K562 (cell line): Measurements from ENCODE around the gene GAK.

ENCODE experiments used
- CTCF ChIP-seq, 3 experiments: IDR thresholded peaks in 2 of 3; conservative IDR thresholded peaks in 1 of 3; 2 replicates each; pipeline ENCODE4 v1.5.1; 2011 to 2012; ENCODE audit warnings: low read length in 3 of 3, mild to moderate bottlenecking in 3 of 3, control low read depth in 2 of 3, improper control_type of control experiment in 1 of 3, inconsistent platforms in 1 of 3, low read depth in 1 of 3, mixed read lengths in 1 of 3, moderate library complexity in 1 of 3; ENCODE audit not compliant: insufficient read depth in 2 of 3
- EP300 ChIP-seq: IDR thresholded peaks from 2 replicates; pipeline ENCODE4 v1.6.1; 2012; ENCODE audit warnings: low read length, improper control_type of control experiment
- FOS ChIP-seq: IDR thresholded peaks from 3 replicates; pipeline ENCODE4 v1.6.1; 2011; ENCODE audit not compliant: insufficient read length; ENCODE audit errors: extremely low read depth
- FOXA1 ChIP-seq: fragments of 450-650 bp; IDR thresholded peaks from 2 replicates; pipeline ENCODE4 v1.6.1; 2016; ENCODE audit warnings: mild to moderate bottlenecking, borderline replicate concordance
- FOXK1 ChIP-seq: sonication (generic); formaldehyde crosslinking; IDR thresholded peaks from 2 replicates; pipeline ENCODE4 v1.8.0; 2022; ENCODE audit warnings: missing genetic modification reagents, mild to moderate bottlenecking, borderline replicate concordance
- GABPB1 ChIP-seq: sonication (generic); formaldehyde crosslinking; IDR thresholded peaks from 2 replicates; pipeline ENCODE4 v1.8.0; 2022; ENCODE audit warnings: mild to moderate bottlenecking, missing genetic modification reagents
- KAT7 ChIP-seq: sonication (generic); formaldehyde crosslinking; IDR thresholded peaks from 2 replicates; pipeline ENCODE4 v1.8.0; 2022; ENCODE audit warnings: missing genetic modification reagents, mild to moderate bottlenecking, borderline replicate concordance
- KDM5B ChIP-seq: fragments of 200-600 bp; sonication (generic); IDR thresholded peaks from 2 replicates; pipeline ENCODE4 v1.6.1; 2012; ENCODE audit warnings: low read depth, mild to moderate bottlenecking, moderate library complexity, low read length, control low read depth, inconsistent platforms; ENCODE audit not compliant: insufficient replicate concordance
- NFRKB ChIP-seq: fragments of 450-650 bp; IDR thresholded peaks from 2 replicates; pipeline ENCODE4 v1.6.1; 2016; ENCODE audit warnings: low read depth
- NR4A1 ChIP-seq, 2 experiments: fragments of 250-450 bp in 1 of 2; fragments of 450-650 bp in 1 of 2; sonication (Bioruptor Pico) in 1 of 2; IDR thresholded peaks; 2 replicates each; pipeline versions ENCODE4 v1.4.0 to v1.6.1; 2016 to 2020; ENCODE audit warnings: mild to moderate bottlenecking in 2 of 2, missing compliant biosample characterization in 1 of 2, missing genetic modification characterization in 1 of 2, moderate library complexity in 1 of 2
- PHB2 ChIP-seq: fragments of 450-650 bp; IDR thresholded peaks from 2 replicates; pipeline ENCODE4 v1.6.1; 2017; ENCODE audit warnings: low read depth
- REST ChIP-seq, 2 experiments: fragments of 450-650 bp; formaldehyde crosslinking in 1 of 2; IDR thresholded peaks; 2 replicates each; pipeline versions ENCODE4 v1.4.0 to v1.6.1; 2014 to 2020; ENCODE audit warnings: mild to moderate bottlenecking in 2 of 2, borderline replicate concordance in 1 of 2, low read depth in 1 of 2
- SP2 ChIP-seq: IDR thresholded peaks from 2 replicates; pipeline ENCODE4 v1.6.1; 2011; ENCODE audit warnings: mild to moderate bottlenecking, low read depth, low read length, moderate library complexity; ENCODE audit not compliant: poor library complexity, severe bottlenecking; ENCODE audit errors: extremely low read depth
- TF ChIP-seq, protein P1 (sequence below): sonication (generic); formaldehyde crosslinking; IDR thresholded peaks from 2 replicates; pipeline ENCODE4 v1.8.0; 2022; ENCODE audit warnings: mild to moderate bottlenecking, missing genetic modification reagents, borderline replicate concordance

DNA sequence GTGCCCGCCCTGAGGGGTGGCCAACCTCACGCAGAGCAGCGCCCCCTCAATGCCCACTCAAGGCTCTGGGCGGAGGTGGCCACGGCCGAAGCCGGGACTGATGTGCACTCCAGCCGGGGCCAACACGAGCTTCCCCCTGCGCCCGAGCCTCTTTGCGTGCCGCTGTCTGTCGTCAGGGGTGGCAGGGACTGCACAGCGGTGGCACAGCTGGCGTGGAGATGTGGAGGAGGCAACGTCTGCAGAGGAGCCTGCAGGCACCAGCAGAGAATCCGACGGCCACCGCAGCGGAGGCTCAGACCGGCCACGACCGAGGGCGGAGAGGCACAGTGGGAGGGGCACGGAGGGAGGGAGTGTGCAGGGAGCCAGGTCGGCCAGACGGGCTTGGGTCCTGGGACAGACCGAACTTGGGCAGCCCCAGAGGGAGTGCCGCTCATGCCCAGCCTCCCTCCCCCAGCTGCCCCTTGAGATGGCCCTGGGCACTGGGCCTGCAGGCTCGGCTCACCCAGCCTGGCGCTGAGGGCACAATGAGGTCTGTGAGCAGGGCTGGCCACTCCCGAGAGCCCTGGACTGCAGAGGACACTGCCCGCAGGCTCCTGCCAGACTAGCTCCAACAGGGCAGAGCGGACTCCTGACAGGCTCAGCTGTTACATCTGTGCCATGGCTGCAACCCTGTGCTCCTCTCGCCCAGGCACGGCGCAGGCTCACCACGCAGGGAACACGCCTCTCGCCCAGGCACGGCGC is 59.7 kb downstream of the GAK start:
- TF ChIP-seq EP300 (no peak), REST (IDR thresholded peaks at IDR 0.05; ENCODE audit: borderline replicate concordance) (no peak), REST (CRISPR knock-in tag; IDR thresholded peaks at IDR 0.05; ENCODE audit: low read depth) (no peak), NFRKB (no peak), FOS (no peak), FOXK1 (CRISPR knock-in tag) (no peak), PHB2 (no peak), SP2 (no peak), FOXA1 (no peak), KAT7 (CRISPR knock-in tag) (no peak), CTCF (IDR thresholded peaks at IDR 0.05 in 2 of 3, conservative IDR thresholded peaks at IDR 0.05 in 1 of 3; ENCODE audit: insufficient read depth in 2 of 3, low read depth in 1 of 3, low read length in 3 of 3) (no peak), GABPB1 (CRISPR knock-in tag) (no peak), NR4A1 (CRISPR knock-in tag; IDR thresholded peaks at IDR 0.05) (no peak), NR4A1 (tag; IDR thresholded peaks at IDR 0.05) (no peak), KDM5B (no peak)
- TF ChIP-seq, protein P1, sequence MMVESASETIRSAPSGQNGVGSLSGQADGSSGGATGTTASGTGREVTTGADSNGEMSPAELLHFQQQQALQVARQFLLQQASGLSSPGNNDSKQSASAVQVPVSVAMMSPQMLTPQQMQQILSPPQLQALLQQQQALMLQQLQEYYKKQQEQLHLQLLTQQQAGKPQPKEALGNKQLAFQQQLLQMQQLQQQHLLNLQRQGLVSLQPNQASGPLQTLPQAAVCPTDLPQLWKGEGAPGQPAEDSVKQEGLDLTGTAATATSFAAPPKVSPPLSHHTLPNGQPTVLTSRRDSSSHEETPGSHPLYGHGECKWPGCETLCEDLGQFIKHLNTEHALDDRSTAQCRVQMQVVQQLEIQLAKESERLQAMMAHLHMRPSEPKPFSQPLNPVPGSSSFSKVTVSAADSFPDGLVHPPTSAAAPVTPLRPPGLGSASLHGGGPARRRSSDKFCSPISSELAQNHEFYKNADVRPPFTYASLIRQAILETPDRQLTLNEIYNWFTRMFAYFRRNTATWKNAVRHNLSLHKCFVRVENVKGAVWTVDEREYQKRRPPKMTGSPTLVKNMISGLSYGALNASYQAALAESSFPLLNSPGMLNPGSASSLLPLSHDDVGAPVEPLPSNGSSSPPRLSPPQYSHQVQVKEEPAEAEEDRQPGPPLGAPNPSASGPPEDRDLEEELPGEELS = no peak
